SH-SY5Y (cell line): ENCODE results near the gene TFF2.

Source experiments
- GATA2 ChIP-seq: IDR thresholded peaks from 2 replicates; pipeline ENCODE4 v1.6.1; 2011; ENCODE audit warnings: mild to moderate bottlenecking, low read depth, low read length
- GATA3 ChIP-seq: IDR thresholded peaks from 2 replicates; pipeline ENCODE4 v1.6.1; 2011; ENCODE audit warnings: low read depth, mild to moderate bottlenecking, low read length, moderate library complexity

The TFF2 gene

DNA sequence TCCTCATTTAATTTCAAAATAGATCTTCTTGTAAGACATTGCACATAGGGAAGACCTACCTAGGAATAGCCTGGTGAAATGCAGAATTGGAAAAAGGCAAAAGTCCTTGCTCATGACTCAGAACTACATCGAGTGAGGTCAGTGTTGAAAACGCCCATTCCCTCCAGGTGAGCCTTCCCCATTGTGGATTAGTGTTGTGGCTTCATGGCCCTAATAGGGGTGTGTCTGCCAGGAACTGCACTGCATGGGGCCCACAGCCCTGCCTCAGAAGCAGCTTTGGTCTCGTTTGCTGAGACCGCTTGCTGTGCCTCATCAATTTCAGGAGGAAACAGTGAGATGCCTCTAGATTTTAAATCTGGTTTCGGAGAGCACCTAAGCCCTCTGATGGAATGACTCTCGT, 52.6 kb downstream of the TFF2 start:
- TF ChIP-seq GATA3 (no peak), GATA2 (no peak)

DNA sequence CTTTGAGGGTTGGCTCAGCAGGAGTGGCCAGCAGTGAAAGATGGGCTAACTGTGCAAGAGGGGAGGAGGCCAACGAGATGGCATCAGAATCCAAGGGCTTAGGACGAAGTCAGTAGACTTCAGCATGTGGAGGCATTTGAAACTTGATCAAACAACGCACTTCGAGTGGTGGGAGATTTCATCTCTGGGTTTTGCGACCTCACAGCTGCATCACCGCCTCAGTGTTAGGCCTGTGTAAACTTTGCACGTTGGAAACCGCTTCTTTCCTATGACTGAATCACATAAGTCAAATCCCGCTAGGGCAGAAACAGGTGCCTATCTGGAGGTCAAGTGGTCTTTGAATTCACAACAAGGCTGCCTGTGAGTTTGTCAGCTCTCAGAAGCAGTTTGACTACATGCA, 53.4 kb downstream of the TFF2 start:
- TF ChIP-seq GATA3 (no peak), GATA2 (no peak)

DNA sequence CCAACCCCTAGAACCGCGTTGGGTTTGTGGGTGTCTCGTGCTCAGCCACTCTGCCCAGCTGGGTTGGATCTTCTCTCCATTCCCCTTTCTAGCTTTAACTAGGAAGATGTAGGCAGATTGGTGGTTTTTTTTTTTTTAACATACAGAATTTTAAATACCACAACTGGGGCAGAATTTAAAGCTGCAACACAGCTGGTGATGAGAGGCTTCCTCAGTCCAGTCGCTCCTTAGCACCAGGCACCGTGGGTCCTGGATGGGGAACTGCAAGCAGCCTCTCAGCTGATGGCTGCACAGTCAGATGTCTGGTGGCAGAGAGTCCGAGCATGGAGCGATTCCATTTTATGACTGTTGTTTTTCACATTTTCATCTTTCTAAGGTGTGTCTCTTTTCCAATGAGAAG, 54.3 kb downstream of the TFF2 start:
- TF ChIP-seq GATA2 = no peak
- no peak for TF ChIP-seq GATA3
